ENCODE data around the gene OTUD5.

Gene OTUD5

GRCh38 chrX:48927736-48928382 lies 29.5 kb downstream of the OTUD5 start:
- no peak overlapping the region for H3K27ac ChIP-seq
- H3K36me3 ChIP-seq = peaks cover 64% of the 10 kb centered on the region
- peaks cover 29% of the 10 kb centered on the region for H3K27me3 ChIP-seq
- no peak overlapping the region; the same call in 1 of the 2 replicates for H3K4me2 ChIP-seq
- H3K9me3 ChIP-seq = peaks cover 5% of the 10 kb centered on the region; the same call in 1 of the 2 replicates
- TF ChIP-seq Cebpa-rat (IDR thresholded peaks at IDR 0.05) = no peak
- no peak overlapping the region for H3K9ac ChIP-seq
- peaks cover 5% of the 10 kb centered on the region; the same call in 1 of the 2 replicates for H3K4me1 ChIP-seq
- H4K20me1 ChIP-seq = no peaks in the 10 kb centered on the region; the same call in 1 of the 2 replicates
- no peak overlapping the region for H3K4me3 ChIP-seq

- Histone ChIP-seq H3K4me3 (no peak overlapping the region), H3K9ac (no peak overlapping the region), H4K20me1 (peaks cover 7% of the 10 kb centered on the region), H3K27ac (no peak overlapping the region), H3K36me3 (peaks cover 64% of the 10 kb centered on the region), H3K27me3 (peaks cover 36% of the 10 kb centered on the region), H3K4me1 (peaks cover 5% of the 10 kb centered on the region; the same call in 1 of the 2 replicates), H3K4me2 (no peak overlapping the region), H3K9me3 (no peaks in the 10 kb centered on the region)
- no peak for TF ChIP-seq Cebpa-rat (IDR thresholded peaks at IDR 0.05)
These were observed 30.3 kb downstream of the OTUD5 start for GRCh38 chrX:48927123-48927522.

- H3K9ac ChIP-seq = no peak overlapping the region
- peaks cover 46% of the 10 kb centered on the region for H3K36me3 ChIP-seq
- no peaks in the 10 kb centered on the region for H3K9me3 ChIP-seq
- peaks cover 21% of the 10 kb centered on the region for H4K20me1 ChIP-seq
- no peak for TF ChIP-seq Cebpa-rat (IDR thresholded peaks at IDR 0.05)
- no peak overlapping the region for H3K4me2 ChIP-seq
- no peak overlapping the region for H3K27ac ChIP-seq
- H3K4me3 ChIP-seq = no peak overlapping the region
- peaks cover 48% of the 10 kb centered on the region for H3K27me3 ChIP-seq
- peaks cover 24% of the 10 kb centered on the region for H3K4me1 ChIP-seq
These were observed 33.1 kb downstream of the OTUD5 start for GRCh38 chrX:48924270-48924669.

GRCh38 chrX:48923771-48924170 lies 33.6 kb downstream of the OTUD5 start:
- Histone ChIP-seq H3K36me3 (peaks cover 46% of the 10 kb centered on the region), H3K27me3 (peaks cover 48% of the 10 kb centered on the region)

GRCh38 chrX:48920718-48921104 lies 36.7 kb downstream of the OTUD5 start:
- Histone ChIP-seq H3K4me2 (peak overlapping the region; percentile 78), H3K27ac (no peak overlapping the region)
- TF ChIP-seq Cebpa-rat (IDR thresholded peaks at IDR 0.05) = no peak

More at GRCh38 chrX:48923771-48924170, 33.6 kb downstream of the OTUD5 start:
- peaks cover 21% of the 10 kb centered on the region for H4K20me1 ChIP-seq
- no peak for TF ChIP-seq Cebpa-rat (IDR thresholded peaks at IDR 0.05)
- no peak overlapping the region for H3K9ac ChIP-seq
- no peak overlapping the region for H3K4me3 ChIP-seq
- H3K9me3 ChIP-seq = no peaks in the 10 kb centered on the region; the same call in 1 of the 2 replicates
- peaks cover 25% of the 10 kb centered on the region for H3K4me1 ChIP-seq
- no peak overlapping the region for H3K27ac ChIP-seq
- H3K4me2 ChIP-seq = no peak overlapping the region

GRCh38 chrX:48919947-48920717 lies 37.3 kb downstream of the OTUD5 start:
- no peak for TF ChIP-seq Cebpa-rat (IDR thresholded peaks at IDR 0.05)
- H3K9ac ChIP-seq = peak overlapping the region; percentile 15; the same call in 1 of the 2 replicates
- H3K4me3 ChIP-seq = no peak overlapping the region
- peak overlapping the region; percentile 78 for H3K4me2 ChIP-seq
- no peak overlapping the region for H3K27ac ChIP-seq
- peaks cover 47% of the 10 kb centered on the region for H4K20me1 ChIP-seq
- H3K27me3 ChIP-seq = peaks cover 41% of the 10 kb centered on the region
- H3K9me3 ChIP-seq = no peaks in the 10 kb centered on the region; the same call in 1 of the 2 replicates
- H3K36me3 ChIP-seq = peaks cover 36% of the 10 kb centered on the region
- peaks cover 33% of the 10 kb centered on the region for H3K4me1 ChIP-seq

More at GRCh38 chrX:48920718-48921104, 36.7 kb downstream of the OTUD5 start:
- Histone ChIP-seq H3K4me1 (peaks cover 33% of the 10 kb centered on the region), H3K36me3 (peaks cover 36% of the 10 kb centered on the region), H3K27me3 (peaks cover 36% of the 10 kb centered on the region), H4K20me1 (peaks cover 41% of the 10 kb centered on the region), H3K9me3 (no peaks in the 10 kb centered on the region; the same call in 1 of the 2 replicates), H3K9ac (no peak overlapping the region; the same call in 1 of the 2 replicates), H3K4me3 (no peak overlapping the region)

GRCh38 chrX:48919360-48919841 lies 38.0 kb downstream of the OTUD5 start:
- Histone ChIP-seq H3K9ac (peak overlapping the region; percentile 57; the same call in 1 of the 2 replicates), H3K9me3 (no peaks in the 10 kb centered on the region; the same call in 1 of the 2 replicates), H3K27ac (no peak overlapping the region), H3K4me2 (peak overlapping the region; percentile 78), H3K4me1 (peaks cover 33% of the 10 kb centered on the region), H4K20me1 (peaks cover 54% of the 10 kb centered on the region), H3K27me3 (peaks cover 48% of the 10 kb centered on the region), H3K4me3 (peak overlapping the region; percentile 79), H3K36me3 (peaks cover 40% of the 10 kb centered on the region)
- TF ChIP-seq Cebpa-rat (IDR thresholded peaks at IDR 0.05) = no peak

GRCh38 chrX:48918643-48919340 lies 38.6 kb downstream of the OTUD5 start, which contains the start of gene PIM2:
PIM2 (minus strand) TSS chrX:48919024; CDS start chrX:48918834, 190 bp downstream.
- peak within 1 kb of the TSS; percentile 79 for H3K4me3 ChIP-seq
- peak within 1 kb of the TSS; percentile 89 for H3K4me2 ChIP-seq
- no peak for TF ChIP-seq Cebpa-rat (IDR thresholded peaks at IDR 0.05)
- H3K9me3 ChIP-seq = no peaks in the 10 kb centered on the region; the same call in 1 of the 2 replicates
- H4K20me1 ChIP-seq = peaks cover 60% of the 10 kb centered on the region
- peaks cover 48% of the 10 kb centered on the region for H3K27me3 ChIP-seq
- H3K36me3 ChIP-seq = peaks cover 40% of the 10 kb centered on the region
- H3K27ac ChIP-seq = peak within 1 kb of the TSS; percentile 85
- peak within 1 kb of the TSS; percentile 81 for H3K9ac ChIP-seq
- H3K4me1 ChIP-seq = peaks cover 33% of the 10 kb centered on the region

- Histone ChIP-seq H3K27me3 (peaks cover 48% of the 10 kb centered on the region), H3K9me3 (no peaks in the 10 kb centered on the region; the same call in 1 of the 2 replicates), H4K20me1 (peaks cover 62% of the 10 kb centered on the region), H3K36me3 (peaks cover 40% of the 10 kb centered on the region), H3K9ac (peak overlapping the region; percentile 81), H3K27ac (peak overlapping the region; percentile 85), H3K4me3 (peak overlapping the region; percentile 79), H3K4me1 (peaks cover 33% of the 10 kb centered on the region), H3K4me2 (peak overlapping the region; percentile 89)
- no peak for TF ChIP-seq Cebpa-rat (IDR thresholded peaks at IDR 0.05)
These were observed 39.1 kb downstream of the OTUD5 start for GRCh38 chrX:48918301-48918642.

Measured in BLaER1 (cell line).